Colonic mucosa (tissue), 4 donors: ENCODE measurements around the gene ALDH5A1. TPM values are rescaled to one million over a fixed set of nuclear protein-coding genes. Genes with fewer than 3 reads are reported as not detected.

Experiments used
- DNase-seq: peaks from one replicate; pipeline ENCODE4 v3.0.0-alpha.2; 2020
- H3K27ac ChIP-seq: fragments of 200-600 bp; one replicate; pipeline ENCODE4 v1.8.0; 2021
- H3K27me3 ChIP-seq: fragments of 200-600 bp; one replicate; pipeline ENCODE4 v1.8.0; 2021
- H3K36me3 ChIP-seq: fragments of 200-600 bp; one replicate; pipeline ENCODE4 v1.8.0; 2021
- H3K4me1 ChIP-seq: fragments of 200-600 bp; one replicate; pipeline ENCODE4 v1.8.0; 2021; ENCODE audit warnings: mild to moderate bottlenecking
- H3K4me3 ChIP-seq: fragments of 200-600 bp; one replicate; pipeline ENCODE4 v1.8.0; 2021
- H3K9ac ChIP-seq, 2 donors: one replicate each; pipeline ENCODE4 v1.7.0; 2013; ENCODE audit warnings: control low read depth in 2 of 2, low read depth in 2 of 2, low read length in 2 of 2
- H3K9me3 ChIP-seq: fragments of 200-600 bp; one replicate; pipeline ENCODE4 v1.8.0; 2021
- CTCF ChIP-seq: fragments of 200-600 bp; IDR thresholded peaks from one replicate; pipeline ENCODE4 v1.8.0; 2022; ENCODE audit warnings: antibody characterized with exemption, mild to moderate bottlenecking
- intact Hi-C: fragments of 100-400 bp; cut with DNase I; formaldehyde crosslinking; loops from one replicate; pipeline ENCODE4 v1.14.1; 2022
- total RNA-seq, 2 donors: library from RNA; stranded (reverse); fragmentation: NEBNext Ultra II Directional in 1 of 2; extraction: Animal tissue kit (Norgen Biotek cat#: 25700) in 1 of 2; gene quantifications; one replicate each; pipeline ENCODE4 v1.2.1, GENCODE V29; 2021
- donor health status: healthy.
- donor health status: DM: no; HTN: no; CAD: no.
- donor health status: DM: no; HTN: no; CAD: no.

ALDH5A1 gene
- total RNA-seq, 2 donors from 2014 or later, result 12.2 to 16.4 TPM

GRCh38 chr6:24566020-24566767 is 71.4 kb downstream of the ALDH5A1 start:
- no peak for DNase-seq
- Histone ChIP-seq H3K9ac (no peak overlapping the region), H3K4me3 (no peak overlapping the region), H3K27ac (no peak overlapping the region), H3K4me1 (no peaks in the 10 kb centered on the region), H3K9me3 (no peaks in the 10 kb centered on the region), H3K27me3 (no peaks in the 10 kb centered on the region), H3K36me3 (no peaks in the 10 kb centered on the region)
- intact Hi-C loops, result no loop called here
- TF ChIP-seq CTCF, result no peak

- Histone ChIP-seq H3K4me3 (no peak overlapping the region), H3K9ac (no peak overlapping the region), H3K4me1 (no peaks in the 10 kb centered on the region), H3K27me3 (no peaks in the 10 kb centered on the region), H3K36me3 (no peaks in the 10 kb centered on the region), H3K27ac (no peak overlapping the region), H3K9me3 (no peaks in the 10 kb centered on the region)
- DNase-seq, result no peak
- intact Hi-C loops, result no loop called here
- no peak for TF ChIP-seq CTCF
Measured at GRCh38 chr6:24568683-24569082, 73.9 kb downstream of the ALDH5A1 start.

GRCh38 chr6:24569811-24570210 is 75.0 kb downstream of the ALDH5A1 start:
- no peak overlapping the region for H3K4me3 ChIP-seq
- intact Hi-C loops, result no loop called here
- H3K9me3 ChIP-seq, result no peaks in the 10 kb centered on the region
- no peak for TF ChIP-seq CTCF
- no peaks in the 10 kb centered on the region for H3K36me3 ChIP-seq
- H3K9ac ChIP-seq, result no peak overlapping the region
- DNase-seq, result no peak
- no peaks in the 10 kb centered on the region for H3K27me3 ChIP-seq
- H3K4me1 ChIP-seq, result no peaks in the 10 kb centered on the region
- no peak overlapping the region for H3K27ac ChIP-seq

- Histone ChIP-seq H3K4me3 (no peak overlapping the region), H3K27me3 (no peaks in the 10 kb centered on the region), H3K27ac (no peak overlapping the region), H3K36me3 (no peaks in the 10 kb centered on the region), H3K9ac (no peak overlapping the region), H3K4me1 (no peaks in the 10 kb centered on the region), H3K9me3 (no peaks in the 10 kb centered on the region)
- intact Hi-C loops, result no loop called here
- no peak for DNase-seq
- TF ChIP-seq CTCF, result no peak
Measured at GRCh38 chr6:24571361-24571760, 76.6 kb downstream of the ALDH5A1 start.

- H3K27ac ChIP-seq, result no peak overlapping the region
- no peak overlapping the region for H3K4me3 ChIP-seq
- no peaks in the 10 kb centered on the region for H3K9me3 ChIP-seq
- H3K9ac ChIP-seq, result no peak overlapping the region
- no peak for DNase-seq
- no peaks in the 10 kb centered on the region for H3K4me1 ChIP-seq
- no peaks in the 10 kb centered on the region for H3K36me3 ChIP-seq
- H3K27me3 ChIP-seq, result no peaks in the 10 kb centered on the region
- intact Hi-C loops, result no loop called here
- no peak for TF ChIP-seq CTCF
Measured at GRCh38 chr6:24574809-24575208, 80.0 kb downstream of the ALDH5A1 start.
